RWPE2 (cell line): ENCODE data around the gene PLCD1.

Experiments
- ATAC-seq: fragments of 200-7000 bp; cut with Tn5 transposase; 3 replicates; pipeline ENCODE4 v1.9.1; 2021; ENCODE audit warnings: low read depth
- DNase-seq: peaks from one replicate; pipeline ENCODE4 v3.0.0-alpha.2; 2020; ENCODE audit warnings: low spot score
- H3K27ac ChIP-seq: fragments of 450-650 bp; 2 replicates; pipeline ENCODE4 v1.5.1; 2017; ENCODE audit warnings: mild to moderate bottlenecking; ENCODE audit not compliant: poor library complexity, severe bottlenecking
- H3K27me3 ChIP-seq: fragments of 250-450 bp; sonication (Bioruptor Pico); 2 replicates; pipeline ENCODE4 v1.5.1; 2021; ENCODE audit warnings: mild to moderate bottlenecking, moderate library complexity; ENCODE audit not compliant: insufficient read depth, poor library complexity, severe bottlenecking
- H3K36me3 ChIP-seq: fragments of 250-450 bp; sonication (Bioruptor Pico); 2 replicates; pipeline ENCODE4 v1.5.1; 2020; ENCODE audit warnings: low read depth, mild to moderate bottlenecking, moderate library complexity
- H3K4me1 ChIP-seq: fragments of 250-450 bp; sonication (Bioruptor Pico); 2 replicates; pipeline ENCODE4 v1.5.1; 2021; ENCODE audit warnings: mild to moderate bottlenecking, moderate library complexity; ENCODE audit not compliant: insufficient read depth, poor library complexity, severe bottlenecking
- H3K4me3 ChIP-seq: fragments of 250-450 bp; sonication (Bioruptor Pico); 2 replicates; pipeline ENCODE4 v1.5.1; 2021; ENCODE audit warnings: mild to moderate bottlenecking, moderate library complexity; ENCODE audit not compliant: severe bottlenecking
- H3K9me3 ChIP-seq: fragments of 250-450 bp; sonication (Bioruptor Pico); 2 replicates; pipeline ENCODE4 v1.5.1; 2021; ENCODE audit warnings: mild to moderate bottlenecking, moderate library complexity; ENCODE audit not compliant: severe bottlenecking
- TF ChIP-seq, protein P1 (sequence below): fragments of 450-650 bp; IDR thresholded peaks from one replicate; pipeline ENCODE4 v1.5.1; 2017; ENCODE audit warnings: mild to moderate bottlenecking, moderate library complexity; ENCODE audit not compliant: poor library complexity, severe bottlenecking

Gene PLCD1

DNA sequence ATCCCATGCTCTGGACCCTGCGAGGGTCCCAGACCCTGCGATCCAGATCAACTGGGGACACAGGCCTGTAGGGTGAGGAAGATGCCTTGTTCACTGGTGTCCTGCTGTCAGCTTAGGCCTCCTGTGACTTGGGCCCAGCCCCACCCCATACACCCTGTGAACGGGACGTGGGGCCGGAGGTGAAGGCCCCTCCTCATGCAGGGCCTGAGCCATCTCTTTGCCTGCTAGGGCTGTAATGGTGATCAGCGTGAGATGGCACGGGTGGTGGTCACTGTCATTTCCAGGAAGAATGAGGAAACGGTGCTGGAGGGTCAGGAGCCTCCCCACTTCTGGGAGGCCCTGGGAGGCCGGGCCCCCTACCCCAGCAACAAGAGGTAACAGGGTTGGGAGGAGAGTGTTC is 26.5 kb downstream of the PLCD1 start:
- H3K27me3 ChIP-seq: no peaks in the 10 kb centered on the region
- H3K4me3 ChIP-seq: no peak overlapping the region
- peaks cover 6% of the 10 kb centered on the region for H3K4me1 ChIP-seq
- no peaks in the 10 kb centered on the region for H3K36me3 ChIP-seq
- TF ChIP-seq, protein P1, sequence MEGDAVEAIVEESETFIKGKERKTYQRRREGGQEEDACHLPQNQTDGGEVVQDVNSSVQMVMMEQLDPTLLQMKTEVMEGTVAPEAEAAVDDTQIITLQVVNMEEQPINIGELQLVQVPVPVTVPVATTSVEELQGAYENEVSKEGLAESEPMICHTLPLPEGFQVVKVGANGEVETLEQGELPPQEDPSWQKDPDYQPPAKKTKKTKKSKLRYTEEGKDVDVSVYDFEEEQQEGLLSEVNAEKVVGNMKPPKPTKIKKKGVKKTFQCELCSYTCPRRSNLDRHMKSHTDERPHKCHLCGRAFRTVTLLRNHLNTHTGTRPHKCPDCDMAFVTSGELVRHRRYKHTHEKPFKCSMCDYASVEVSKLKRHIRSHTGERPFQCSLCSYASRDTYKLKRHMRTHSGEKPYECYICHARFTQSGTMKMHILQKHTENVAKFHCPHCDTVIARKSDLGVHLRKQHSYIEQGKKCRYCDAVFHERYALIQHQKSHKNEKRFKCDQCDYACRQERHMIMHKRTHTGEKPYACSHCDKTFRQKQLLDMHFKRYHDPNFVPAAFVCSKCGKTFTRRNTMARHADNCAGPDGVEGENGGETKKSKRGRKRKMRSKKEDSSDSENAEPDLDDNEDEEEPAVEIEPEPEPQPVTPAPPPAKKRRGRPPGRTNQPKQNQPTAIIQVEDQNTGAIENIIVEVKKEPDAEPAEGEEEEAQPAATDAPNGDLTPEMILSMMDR: no peak
- ATAC-seq (no peak), DNase-seq (peak; percentile 32)
- H3K9me3 ChIP-seq: no peaks in the 10 kb centered on the region
- H3K27ac ChIP-seq: no peak overlapping the region

DNA sequence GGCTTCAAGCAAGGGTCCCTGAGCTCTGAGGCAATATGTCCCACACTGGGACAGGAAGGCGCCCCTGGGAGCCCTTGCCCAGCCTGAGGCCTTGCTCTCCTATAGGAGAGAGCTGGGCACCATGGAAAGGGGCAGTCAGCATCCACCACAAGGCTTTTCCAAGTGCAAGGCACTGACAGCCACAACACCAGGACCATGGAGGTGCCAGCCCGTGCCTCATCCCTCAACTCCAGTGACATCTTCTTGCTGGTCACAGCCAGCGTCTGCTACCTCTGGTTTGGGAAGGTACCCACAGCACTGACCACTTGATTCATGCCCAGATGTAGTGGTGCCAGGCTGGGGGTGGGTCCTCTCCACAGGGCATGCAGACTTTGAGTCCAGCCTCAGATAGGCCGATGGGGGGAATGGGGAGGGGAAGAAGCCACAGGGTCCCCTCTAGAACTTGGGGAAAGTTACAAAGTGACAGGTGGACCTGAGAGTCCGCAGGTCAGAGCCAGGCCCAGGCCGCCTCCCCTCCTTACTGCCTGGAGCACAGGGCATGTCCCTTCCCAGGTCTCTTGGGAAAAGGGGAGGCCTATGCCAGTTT is 27.1 kb downstream of the PLCD1 start:
- ATAC-seq: no peak
- TF ChIP-seq, protein P1: no peak
- Histone ChIP-seq H3K27me3 (no peaks in the 10 kb centered on the region), H3K36me3 (no peaks in the 10 kb centered on the region), H3K9me3 (no peaks in the 10 kb centered on the region), H3K27ac (no peak overlapping the region), H3K4me1 (peaks cover 6% of the 10 kb centered on the region), H3K4me3 (no peak overlapping the region)
- DNase-seq: peak; percentile 34

DNA sequence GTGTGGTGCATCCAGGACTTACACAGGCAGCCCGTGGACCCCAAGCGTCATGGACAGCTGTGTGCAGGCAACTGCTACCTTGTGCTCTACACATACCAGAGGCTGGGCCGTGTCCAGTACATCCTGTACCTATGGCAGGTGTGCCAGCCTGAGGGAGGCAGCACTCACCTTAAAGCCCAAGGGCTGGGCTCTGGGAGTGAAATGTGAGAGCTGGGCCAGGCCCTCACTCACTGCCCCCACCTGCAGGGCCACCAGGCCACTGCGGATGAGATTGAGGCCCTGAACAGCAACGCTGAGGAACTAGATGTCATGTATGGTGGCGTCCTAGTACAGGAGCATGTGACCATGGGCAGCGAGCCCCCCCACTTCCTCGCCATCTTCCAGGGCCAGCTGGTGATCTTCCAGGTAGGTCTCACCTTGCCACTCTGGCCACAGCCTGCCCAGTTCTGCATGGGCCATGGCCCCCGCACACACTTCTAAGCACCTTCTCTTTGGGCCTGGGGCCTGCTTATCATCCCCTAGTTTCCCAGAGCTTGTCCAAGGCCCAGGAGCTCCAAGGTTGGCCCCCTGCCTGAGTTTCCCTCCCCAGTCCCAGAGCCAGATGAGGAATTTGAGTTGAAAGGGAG is 27.9 kb downstream of the PLCD1 start:
- TF ChIP-seq, protein P1: peak; percentile 19
- peak; percentile 48 for DNase-seq

DNA sequence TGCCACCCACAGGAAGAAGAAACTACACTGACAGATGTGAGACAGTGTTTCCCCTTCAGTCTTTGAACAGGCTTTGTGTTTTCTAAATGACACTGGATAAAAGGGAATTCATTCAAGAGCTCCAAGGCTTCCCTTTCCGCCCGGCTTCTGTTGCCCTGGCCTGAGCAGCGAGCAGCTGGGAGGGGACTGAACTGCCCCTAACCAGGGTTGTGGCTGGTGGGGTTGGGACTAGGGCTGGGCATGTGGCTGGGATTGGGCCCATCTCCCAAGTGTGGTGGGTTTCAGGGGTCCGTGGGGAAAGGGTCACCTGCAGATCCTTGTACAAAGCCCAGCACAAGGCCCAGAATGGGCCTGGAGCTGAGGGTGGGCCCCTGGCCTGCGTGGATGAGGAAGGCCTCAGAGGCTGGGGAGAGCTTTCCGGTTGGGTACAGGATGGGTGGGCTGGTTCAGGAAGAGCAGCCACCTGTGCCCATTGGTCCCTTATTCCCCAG is 28.4 kb downstream of the PLCD1 start:
- Histone ChIP-seq H3K36me3 (no peaks in the 10 kb centered on the region), H3K27me3 (no peaks in the 10 kb centered on the region), H3K4me1 (peaks cover 6% of the 10 kb centered on the region), H3K4me3 (no peak overlapping the region), H3K27ac (no peak overlapping the region), H3K9me3 (no peaks in the 10 kb centered on the region)
- ATAC-seq (no peak), DNase-seq (peak; percentile 30)
- TF ChIP-seq, protein P1: no peak

More for the DNA sequence above, 27.9 kb downstream of the PLCD1 start:
- Histone ChIP-seq H3K36me3 (no peaks in the 10 kb centered on the region), H3K27me3 (no peaks in the 10 kb centered on the region), H3K4me1 (peaks cover 6% of the 10 kb centered on the region), H3K4me3 (no peak overlapping the region), H3K9me3 (no peaks in the 10 kb centered on the region), H3K27ac (no peak overlapping the region)
- 0 out of 3 replicates have a peak, but pooled peaks have one; percentile 8 for ATAC-seq
